GM12865 (cell line): ENCODE results near the gene C3orf22.
A peak's percentile ranks its signal among the peaks of the same experiment; 100 is the strongest.

ENCODE experiments used
- DNase-seq: peaks from one replicate; pipeline ENCODE4 v3.0.0; 2010; ENCODE audit warnings: low read depth
- H3K4me3 ChIP-seq: 2 replicates; pipeline ENCODE4 v1.5.1; 2011; ENCODE audit warnings: mild to moderate bottlenecking, low read depth, low read length, control low read depth
- CTCF ChIP-seq: IDR thresholded peaks from 2 replicates; pipeline ENCODE4 v1.5.1; 2011; ENCODE audit warnings: low read length, control low read depth, low read depth, inconsistent platforms; ENCODE audit not compliant: insufficient read depth; ENCODE audit errors: missing control alignments

C3orf22 gene

GRCh38 chr3:126526668-126527005 is 32.1 kb downstream of the C3orf22 start:
- no peak for DNase-seq
- TF ChIP-seq CTCF: no peak
- no peak overlapping the region for H3K4me3 ChIP-seq

GRCh38 chr3:126525853-126526667 is 32.7 kb downstream of the C3orf22 start:
- no peak overlapping the region for H3K4me3 ChIP-seq
- no peak for DNase-seq
- no peak for TF ChIP-seq CTCF

GRCh38 chr3:126525091-126525852 is 33.5 kb downstream of the C3orf22 start:
- H3K4me3 ChIP-seq: no peak overlapping the region
- no peak for DNase-seq
- no peak for TF ChIP-seq CTCF

GRCh38 chr3:126524429-126524988 is 34.2 kb downstream of the C3orf22 start:
- no peak overlapping the region for H3K4me3 ChIP-seq
- TF ChIP-seq CTCF: no peak
- no peak for DNase-seq

- no peak within 1 kb of the TSS for H3K4me3 ChIP-seq
- no peak for TF ChIP-seq CTCF
- no peak for DNase-seq
These were observed 34.8 kb downstream of the C3orf22 start, which contains the start of gene CHST13 for GRCh38 chr3:126523745-126524428. Gene CHST13 (plus strand): TSS chr3:126524155. CDS start chr3:126524333, 178 bp downstream.

GRCh38 chr3:126522363-126522788 is 36.4 kb downstream of the C3orf22 start:
- no peak overlapping the region for H3K4me3 ChIP-seq
- peak; percentile 16 for DNase-seq
- TF ChIP-seq CTCF: peak; percentile 76
